GM12878 (cell line): Measurements from ENCODE around the gene CCDC190. TPM values are rescaled to one million over a fixed set of nuclear protein-coding genes. Genes with fewer than 3 reads are reported as not detected.

Experiments used
- CUX1 ChIP-seq: IDR thresholded peaks from 2 replicates; pipeline ENCODE4 v1.6.1; 2012; ENCODE audit warnings: improper control_type of control experiment, low read depth, low read length; ENCODE audit not compliant: insufficient replicate concordance
- ETV6 ChIP-seq, 2 experiments: fragments of 450-650 bp in 1 of 2; IDR thresholded peaks in 1 of 2; conservative IDR thresholded peaks in 1 of 2; 2 replicates each; pipeline ENCODE4 v1.6.1; 2014; ENCODE audit warnings: antibody characterized with exemption in 1 of 2, borderline replicate concordance in 1 of 2, low read depth in 1 of 2, mild to moderate bottlenecking in 1 of 2, moderate library complexity in 1 of 2
- MTA2 ChIP-seq: fragments of 450-650 bp; IDR thresholded peaks from 2 replicates; pipeline ENCODE4 v1.6.1; 2016; ENCODE audit warnings: low read depth, mild to moderate bottlenecking, moderate library complexity
- MYB ChIP-seq: fragments of 150-350 bp; IDR thresholded peaks from 2 replicates; pipeline ENCODE4 v1.6.1; 2014; ENCODE audit warnings: mild to moderate bottlenecking, low read depth, low read length, borderline replicate concordance
- NFIC ChIP-seq: IDR thresholded peaks from 2 replicates; pipeline ENCODE4 v1.6.1; 2012; ENCODE audit warnings: low read depth, mild to moderate bottlenecking, inconsistent platforms, low read length, moderate library complexity
- NR2C2 ChIP-seq: IDR thresholded peaks from 2 replicates; pipeline ENCODE4 v1.6.1; 2011; ENCODE audit warnings: borderline replicate concordance, low read depth; ENCODE audit not compliant: control insufficient read depth, insufficient read length
- RAD51 ChIP-seq: fragments of 450-650 bp; IDR thresholded peaks from 2 replicates; pipeline ENCODE4 v1.6.1; 2016; ENCODE audit warnings: moderate library complexity, mild to moderate bottlenecking, inconsistent platforms
- SREBF1 ChIP-seq: IDR thresholded peaks from 2 replicates; pipeline ENCODE4 v1.6.1; 2012; ENCODE audit warnings: mild to moderate bottlenecking, low read length
- ZNF274 ChIP-seq: IDR thresholded peaks from one replicate; pipeline ENCODE4 v1.8.0; 2011; ENCODE audit not compliant: insufficient read length, insufficient read depth
- polyA plus RNA-seq, 11 experiments: library from polyadenylated mRNA; depleted of rRNA in 4 of 11; unstranded in 6 of 11; stranded (reverse) in 5 of 11; fragments of >200 nt; fragmentation: Nextera tagmentation in 4 of 11; fragmentation: Illumina TruSeq in 1 of 11; extraction: Ambion mirVana in 4 of 11; extraction: Trizol in 1 of 11; gene quantifications; 1 replicate in 1 of 11; 2 replicates in 10 of 11; pipeline versions ENCODE4 v1.2.1 to v1.2.3, GENCODE V29; 2011 to 2016; ENCODE audit warnings: inconsistent platforms in 2 of 11, missing spikeins in 2 of 11, low read depth in 1 of 11
- total RNA-seq, 4 experiments: library from RNA; depleted of rRNA in 3 of 4; stranded (reverse); fragments of >200 nt in 3 of 4; fragmentation: Illumina TruSeq in 1 of 4; extraction: Trizol in 1 of 4; gene quantifications; 2 replicates each; pipeline versions ENCODE4 v1.2.1 to v1.2.3, GENCODE V29; 2013 to 2021
- TF ChIP-seq, protein P1 (sequence below): fragments of 450-650 bp; IDR thresholded peaks from 2 replicates; pipeline ENCODE4 v1.6.1; 2018; ENCODE audit warnings: mild to moderate bottlenecking, low read depth, moderate library complexity; ENCODE audit not compliant: partially characterized antibody
- TF ChIP-seq, protein P2 (sequence below): fragments of 450-650 bp; IDR thresholded peaks from 2 replicates; pipeline ENCODE4 v1.6.1; 2017; ENCODE audit warnings: low read depth, mild to moderate bottlenecking, moderate library complexity

The CCDC190 gene
- total and polyA plus RNA-seq, 10 of the 15 experiments (the other 5 are each of a cell fraction or from before 2014, with no cell fraction given) = not detected

- TF ChIP-seq, protein P1, sequence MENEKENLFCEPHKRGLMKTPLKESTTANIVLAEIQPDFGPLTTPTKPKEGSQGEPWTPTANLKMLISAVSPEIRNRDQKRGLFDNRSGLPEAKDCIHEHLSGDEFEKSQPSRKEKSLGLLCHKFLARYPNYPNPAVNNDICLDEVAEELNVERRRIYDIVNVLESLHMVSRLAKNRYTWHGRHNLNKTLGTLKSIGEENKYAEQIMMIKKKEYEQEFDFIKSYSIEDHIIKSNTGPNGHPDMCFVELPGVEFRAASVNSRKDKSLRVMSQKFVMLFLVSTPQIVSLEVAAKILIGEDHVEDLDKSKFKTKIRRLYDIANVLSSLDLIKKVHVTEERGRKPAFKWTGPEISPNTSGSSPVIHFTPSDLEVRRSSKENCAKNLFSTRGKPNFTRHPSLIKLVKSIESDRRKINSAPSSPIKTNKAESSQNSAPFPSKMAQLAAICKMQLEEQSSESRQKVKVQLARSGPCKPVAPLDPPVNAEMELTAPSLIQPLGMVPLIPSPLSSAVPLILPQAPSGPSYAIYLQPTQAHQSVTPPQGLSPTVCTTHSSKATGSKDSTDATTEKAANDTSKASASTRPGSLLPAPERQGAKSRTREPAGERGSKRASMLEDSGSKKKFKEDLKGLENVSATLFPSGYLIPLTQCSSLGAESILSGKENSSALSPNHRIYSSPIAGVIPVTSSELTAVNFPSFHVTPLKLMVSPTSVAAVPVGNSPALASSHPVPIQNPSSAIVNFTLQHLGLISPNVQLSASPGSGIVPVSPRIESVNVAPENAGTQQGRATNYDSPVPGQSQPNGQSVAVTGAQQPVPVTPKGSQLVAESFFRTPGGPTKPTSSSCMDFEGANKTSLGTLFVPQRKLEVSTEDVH = no peak
- TF ChIP-seq NR2C2 (no peak), CUX1 (no peak), MTA2 (no peak), MYB (no peak), SREBF1 (no peak), NFIC (no peak), RAD51 (no peak), ZNF274 (no peak), ETV6 (conservative IDR thresholded peaks at IDR 0.05 in 1 of 2, IDR thresholded peaks at IDR 0.05 in 1 of 2; ENCODE audit: borderline replicate concordance in 1 of 2, low read depth in 1 of 2) (no peak)
- TF ChIP-seq, protein P2, sequence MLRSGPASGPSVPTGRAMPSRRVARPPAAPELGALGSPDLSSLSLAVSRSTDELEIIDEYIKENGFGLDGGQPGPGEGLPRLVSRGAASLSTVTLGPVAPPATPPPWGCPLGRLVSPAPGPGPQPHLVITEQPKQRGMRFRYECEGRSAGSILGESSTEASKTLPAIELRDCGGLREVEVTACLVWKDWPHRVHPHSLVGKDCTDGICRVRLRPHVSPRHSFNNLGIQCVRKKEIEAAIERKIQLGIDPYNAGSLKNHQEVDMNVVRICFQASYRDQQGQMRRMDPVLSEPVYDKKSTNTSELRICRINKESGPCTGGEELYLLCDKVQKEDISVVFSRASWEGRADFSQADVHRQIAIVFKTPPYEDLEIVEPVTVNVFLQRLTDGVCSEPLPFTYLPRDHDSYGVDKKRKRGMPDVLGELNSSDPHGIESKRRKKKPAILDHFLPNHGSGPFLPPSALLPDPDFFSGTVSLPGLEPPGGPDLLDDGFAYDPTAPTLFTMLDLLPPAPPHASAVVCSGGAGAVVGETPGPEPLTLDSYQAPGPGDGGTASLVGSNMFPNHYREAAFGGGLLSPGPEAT = no peak
These were observed 37.7 kb downstream of the CCDC190 start (continued) for GRCh38 chr1:162823231-162823630.
